ENCODE measurements around the gene NOM1.
"Not testable (repeated sequence)": the region's sequence is repeated elsewhere in the genome, so short reads cannot be mapped to it uniquely, and the experiment has no call there.

NOM1 gene

GRCh38 chr7:156941393-156942182, 7.9 kb upstream of the NOM1 start:
- DNase-seq (ENCODE audit: low read depth in 2 of 2): no peak

DNA sequence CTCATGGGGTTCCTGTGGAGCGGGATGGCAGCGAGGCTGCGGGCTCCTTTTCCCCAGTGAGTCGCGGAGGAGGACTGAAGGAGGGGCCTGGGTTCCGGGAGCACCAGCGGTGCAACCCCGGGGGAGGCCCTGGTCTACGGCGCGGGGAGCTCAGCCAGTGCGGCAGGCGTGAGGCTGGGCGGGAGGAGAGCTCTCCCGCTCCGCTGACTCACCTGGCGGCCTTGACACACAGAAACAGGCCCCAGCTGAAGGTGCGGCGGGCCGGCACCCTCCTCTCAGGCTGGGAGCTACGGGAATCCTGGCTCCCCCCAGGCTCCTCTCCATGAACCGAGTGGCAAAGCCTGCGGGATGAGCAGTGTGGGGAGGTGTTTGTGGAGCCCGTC, 6.8 kb upstream of the NOM1 start:
- no peak for DNase-seq (ENCODE audit: low read depth in 2 of 2)

DNA sequence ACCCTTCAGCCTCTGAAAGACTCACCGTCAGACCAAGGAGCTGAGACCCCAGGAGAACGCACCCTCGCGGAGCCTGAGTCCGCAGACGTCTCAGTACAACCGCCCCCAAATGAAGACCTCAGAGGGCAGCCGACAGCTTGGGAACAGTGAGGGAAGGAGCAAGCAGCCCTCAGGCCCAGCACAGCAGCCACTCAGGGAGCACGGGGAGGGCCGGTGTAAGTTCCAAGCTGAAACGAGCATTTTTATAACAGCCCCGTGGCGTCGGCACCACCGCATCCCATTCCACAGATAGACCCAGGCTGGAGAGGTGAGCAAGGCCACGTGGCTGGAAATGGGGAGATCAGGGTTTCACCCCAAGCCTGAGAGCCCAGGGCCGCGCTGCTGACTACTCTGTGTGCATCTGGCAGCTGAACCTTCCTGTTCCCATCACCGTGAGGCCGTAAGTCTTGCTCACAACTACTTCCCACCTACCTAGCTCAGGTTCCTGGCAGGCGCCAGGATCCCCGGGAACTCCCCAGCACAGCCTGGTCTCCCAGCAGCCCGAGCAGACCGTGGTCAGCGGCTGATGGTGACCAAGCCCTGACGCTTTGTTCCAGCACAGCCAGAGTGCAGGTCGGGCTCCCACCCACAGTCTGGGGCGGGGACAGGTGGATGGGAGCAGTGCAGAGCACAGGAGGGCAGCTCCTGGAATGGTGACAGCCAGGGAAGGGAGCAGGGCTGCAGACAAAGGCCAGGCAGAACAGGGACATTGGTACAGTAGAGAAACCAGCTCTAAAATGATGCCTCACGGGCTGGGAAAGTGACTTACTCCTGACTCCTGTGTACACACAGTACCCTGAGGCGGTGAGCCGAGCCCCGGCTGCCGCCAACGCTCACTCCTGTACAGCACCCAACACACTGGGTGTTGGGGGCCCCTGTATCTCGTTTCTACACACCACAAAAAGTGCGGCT, 6.1 kb upstream of the NOM1 start:
- no peak for DNase-seq (ENCODE audit: low read depth in 2 of 2)

DNA sequence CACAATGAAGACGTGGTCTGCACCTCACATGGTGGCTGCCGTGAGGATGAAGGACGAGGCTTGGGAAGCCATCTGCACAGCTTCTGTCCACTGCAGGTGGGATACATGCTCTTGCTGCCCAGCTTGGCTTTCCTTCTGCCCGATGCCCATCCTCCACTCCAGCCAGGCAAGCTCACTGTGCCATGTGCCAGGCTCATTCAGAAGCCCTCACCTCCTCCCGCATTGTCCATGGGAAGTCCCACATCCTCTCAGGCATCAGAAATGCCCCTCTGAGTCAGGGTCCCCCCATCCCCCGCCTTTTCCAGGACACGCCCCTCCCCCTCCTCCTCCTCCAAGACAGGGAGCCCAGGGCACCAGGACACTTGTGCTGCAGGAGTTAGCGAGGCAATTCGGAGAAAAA, 4.6 kb upstream of the NOM1 start:
- no peak for DNase-seq (ENCODE audit: low read depth in 2 of 2)

DNA sequence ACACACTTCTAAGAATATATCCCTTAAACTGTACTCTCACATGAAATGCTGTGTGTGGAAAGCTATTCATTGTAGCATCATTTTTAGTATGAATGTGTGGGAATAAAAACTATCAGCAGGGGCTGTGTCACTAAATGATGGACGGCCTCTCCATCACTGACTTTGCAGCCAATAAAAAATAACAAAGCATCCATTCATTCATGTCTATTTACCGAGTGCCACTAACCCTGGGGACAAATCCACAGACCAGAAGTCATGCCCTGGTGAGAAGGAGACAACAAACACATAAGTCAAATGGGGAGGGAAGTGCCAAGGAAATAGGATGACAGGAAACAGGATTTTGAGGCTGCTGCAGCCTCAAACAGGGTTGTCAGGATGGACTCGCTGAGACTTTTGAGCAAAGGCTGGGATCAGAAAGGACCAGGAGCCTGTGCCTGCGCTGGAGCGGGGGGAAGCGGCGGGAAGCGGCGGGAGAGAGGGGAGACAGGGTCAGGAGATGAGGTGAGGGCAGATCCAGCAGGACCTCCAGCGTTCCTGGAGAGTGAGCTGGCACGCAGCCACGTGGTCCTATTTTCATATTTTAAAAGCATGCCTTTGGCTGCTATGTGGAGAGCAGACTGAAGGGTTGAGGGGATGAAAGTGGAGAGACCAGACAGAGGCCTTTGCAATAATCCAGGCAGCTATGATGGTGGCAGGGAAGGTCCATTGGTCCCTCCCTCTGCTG, 2.2 kb upstream of the NOM1 start:
- DNase-seq (ENCODE audit: low read depth in 2 of 2): no peak

GRCh38 chr7:156948361-156948760, 1.2 kb upstream of the NOM1 start:
- no peak for DNase-seq (ENCODE audit: low read depth in 2 of 2)

GRCh38 chr7:156950381-156950858, 908 bp downstream of the NOM1 start:
- no peak for DNase-seq (ENCODE audit: low read depth in 2 of 2)

- DNase-seq (ENCODE audit: low read depth in 2 of 2): not testable (repeated sequence)
Measured at GRCh38 chr7:156953215-156953614, 3.7 kb downstream of the NOM1 start.

- no peak for DNase-seq (ENCODE audit: low read depth in 2 of 2)
Measured at GRCh38 chr7:156954941-156955340, 5.4 kb downstream of the NOM1 start.

GRCh38 chr7:156956727-156957126, 7.2 kb downstream of the NOM1 start:
- no peak for DNase-seq (ENCODE audit: low read depth in 2 of 2)

DNA sequence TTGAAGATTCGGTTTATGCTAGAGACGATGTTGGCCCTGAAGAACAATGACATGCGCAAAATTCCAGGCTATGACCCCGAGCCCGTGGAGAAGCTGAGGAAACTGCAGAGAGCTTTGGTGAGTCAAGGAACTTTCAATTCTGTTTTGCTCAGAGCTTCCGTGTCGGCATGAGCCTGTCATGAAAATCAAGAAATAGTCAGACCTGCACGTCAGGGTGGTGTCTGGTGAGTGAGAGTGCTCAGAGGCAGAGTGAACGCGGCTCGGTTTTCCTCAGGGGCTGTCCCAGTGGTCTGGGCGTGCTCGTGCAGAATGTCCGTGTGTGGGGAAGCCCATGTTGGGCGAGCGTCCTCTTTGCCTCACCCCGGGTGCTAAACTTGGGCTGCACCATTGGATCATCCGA, 12.6 kb downstream of the NOM1 start:
- no peak for DNase-seq (ENCODE audit: low read depth in 2 of 2)

DNA sequence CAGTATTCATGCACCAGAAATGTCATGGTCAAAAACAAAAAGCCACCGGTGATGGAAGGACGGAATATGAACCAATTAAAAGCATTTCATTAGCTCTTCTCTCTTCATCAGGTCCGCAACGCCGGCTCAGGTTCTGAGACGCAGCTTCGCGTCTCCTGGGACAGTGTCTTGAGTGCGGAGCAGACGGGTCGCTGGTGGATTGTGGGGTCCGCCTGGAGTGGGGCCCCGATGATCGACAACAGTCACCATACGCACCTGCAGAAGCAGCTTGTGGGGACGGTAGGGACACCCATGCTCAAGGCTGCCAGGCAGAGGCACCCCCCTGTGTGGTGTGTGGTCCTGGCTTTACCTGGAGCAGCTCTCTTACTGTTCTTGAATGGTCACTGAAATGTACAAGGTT, 13.4 kb downstream of the NOM1 start:
- DNase-seq (ENCODE audit: low read depth in 2 of 2): no peak

DNA sequence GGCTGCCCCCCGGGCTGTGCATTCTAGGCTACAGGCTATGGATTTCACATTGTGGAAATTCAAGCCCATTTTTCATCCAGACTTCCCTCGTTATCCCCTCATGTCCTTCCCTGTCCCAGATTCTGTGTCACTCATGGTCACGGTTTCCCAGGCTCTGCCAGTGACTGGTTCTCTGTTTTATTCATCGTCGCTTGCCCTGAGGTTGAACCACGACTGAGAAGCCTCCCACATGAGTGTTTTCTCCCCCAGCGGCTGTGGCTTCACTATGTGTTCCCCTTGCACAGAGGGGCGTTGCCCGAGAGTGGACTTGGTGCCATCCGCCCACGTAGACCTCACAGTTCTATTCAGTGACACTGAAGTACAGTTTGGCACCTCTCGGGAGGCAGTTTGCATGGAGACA, 14.0 kb downstream of the NOM1 start:
- no peak for DNase-seq (ENCODE audit: low read depth in 2 of 2)

GRCh38 chr7:156964971-156965370, 15.5 kb downstream of the NOM1 start:
- DNase-seq (ENCODE audit: low read depth in 2 of 2): no peak

GRCh38 chr7:156966387-156966786, 16.9 kb downstream of the NOM1 start:
- no peak for DNase-seq (ENCODE audit: low read depth in 2 of 2)

DNA sequence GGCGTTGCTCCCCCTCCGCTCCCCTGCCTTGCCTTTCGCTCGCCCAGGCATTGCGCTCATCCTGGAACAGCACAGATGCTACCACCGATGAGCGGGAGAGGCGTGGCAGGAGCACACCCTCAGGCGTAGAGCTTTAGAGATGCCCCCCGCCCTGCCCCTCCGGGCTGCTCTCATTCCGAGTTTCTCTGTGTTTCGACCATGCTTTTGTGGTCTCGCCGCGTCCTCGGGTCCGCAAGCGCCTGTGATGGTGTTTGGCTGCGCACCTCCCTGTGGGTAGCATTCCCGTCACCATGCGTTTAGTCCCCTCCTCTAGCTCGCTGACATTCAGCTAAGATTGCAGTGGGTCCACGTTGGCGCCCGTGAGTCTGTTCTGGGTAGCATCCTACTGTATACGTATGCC, 18.7 kb downstream of the NOM1 start:
- DNase-seq (ENCODE audit: low read depth in 2 of 2): no peak

GRCh38 chr7:156969972-156970420, 20.5 kb downstream of the NOM1 start:
- DNase-seq (ENCODE audit: low read depth in 2 of 2): no peak

DNA sequence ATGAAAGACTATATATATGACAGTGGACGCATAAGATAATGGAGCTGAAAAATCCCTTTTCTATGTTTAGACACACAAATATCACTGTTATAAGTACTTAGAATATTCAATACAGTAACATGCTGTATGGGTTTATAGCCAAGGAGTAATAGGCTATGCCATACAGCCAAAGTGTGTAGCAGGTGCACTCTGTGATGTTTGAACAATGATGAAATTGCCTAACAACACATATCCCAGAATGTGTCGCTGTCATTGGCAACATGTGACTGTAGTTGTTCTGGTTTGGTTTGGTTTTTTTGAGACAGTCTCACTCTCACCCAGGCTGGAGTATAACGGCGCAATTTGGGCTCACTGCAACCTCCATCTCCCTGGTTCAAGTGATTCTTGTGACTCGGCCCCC, 26.1 kb downstream of the NOM1 start:
- no peak for DNase-seq (ENCODE audit: low read depth in 2 of 2)

- no peak for DNase-seq (ENCODE audit: low read depth in 2 of 2)
Measured at GRCh38 chr7:156979007-156979606, 29.6 kb downstream of the NOM1 start.

GRCh38 chr7:156979711-156980110, 30.2 kb downstream of the NOM1 start:
- no peak for DNase-seq (ENCODE audit: low read depth in 2 of 2)

- DNase-seq (ENCODE audit: low read depth in 2 of 2): peak; percentile 69 to 76
Measured at GRCh38 chr7:156984174-156984891, 34.8 kb downstream of the NOM1 start.

Data from fibroblast of skin of left quadriceps (primary cell).